GM18870 (cell line): Measurements from ENCODE around the gene OMP.

ENCODE experiments used
- ATAC-seq: cut with Tn5 transposase; IDR thresholded peaks from one replicate; pipeline ENCODE4 v1.9.1; 2021; ENCODE audit warnings: moderate library complexity; ENCODE audit not compliant: unreplicated experiment

The OMP gene

DNA sequence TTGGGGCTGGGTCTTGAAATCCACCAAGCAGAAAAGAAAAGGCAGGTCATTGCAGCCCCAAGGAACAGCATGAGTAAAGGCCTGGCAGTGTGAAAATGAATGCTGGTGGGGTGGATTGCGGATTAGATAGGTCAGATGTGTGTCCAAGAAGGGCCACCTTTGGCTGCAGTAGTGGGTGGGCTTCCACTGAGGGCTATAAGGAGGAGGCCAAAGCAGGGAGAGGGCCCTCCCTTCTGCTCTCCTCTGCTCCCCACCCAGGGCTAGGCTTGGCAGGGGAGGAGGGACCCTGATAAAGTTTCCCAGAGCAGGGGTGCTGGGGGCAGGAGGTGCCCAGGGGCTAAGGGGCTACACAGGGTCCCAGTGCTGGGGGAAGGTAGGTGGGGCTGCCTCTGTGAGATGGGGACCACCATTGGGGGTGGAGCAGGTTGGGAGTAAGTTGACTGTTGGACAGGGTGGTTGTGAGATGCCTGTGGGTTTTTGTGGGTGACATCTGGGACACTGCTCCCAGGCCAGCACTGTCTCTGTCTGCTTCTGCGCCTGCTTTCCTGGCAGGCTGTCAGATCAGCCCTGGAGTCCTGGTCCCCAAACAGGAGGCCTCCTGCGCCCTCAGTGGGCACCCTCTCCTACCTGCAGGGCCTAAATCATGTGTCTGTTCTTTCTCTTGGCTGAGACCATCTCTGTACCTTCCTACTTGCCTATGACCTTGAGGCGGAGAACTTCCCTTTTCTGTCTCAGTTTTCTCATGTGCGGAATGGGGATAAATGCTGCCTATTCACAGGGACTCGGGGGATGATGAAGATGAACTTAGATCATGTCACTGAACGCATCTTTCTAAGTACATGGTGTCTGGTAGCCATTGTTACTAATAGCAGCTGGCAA, 33.9 kb upstream of the OMP start:
- no peak for ATAC-seq

- no peak for ATAC-seq
Observed at GRCh38 chr11:77069336-77069968, 33.2 kb upstream of the OMP start.

- ATAC-seq = no peak
Observed at GRCh38 chr11:77069969-77070582, 32.6 kb upstream of the OMP start.

DNA sequence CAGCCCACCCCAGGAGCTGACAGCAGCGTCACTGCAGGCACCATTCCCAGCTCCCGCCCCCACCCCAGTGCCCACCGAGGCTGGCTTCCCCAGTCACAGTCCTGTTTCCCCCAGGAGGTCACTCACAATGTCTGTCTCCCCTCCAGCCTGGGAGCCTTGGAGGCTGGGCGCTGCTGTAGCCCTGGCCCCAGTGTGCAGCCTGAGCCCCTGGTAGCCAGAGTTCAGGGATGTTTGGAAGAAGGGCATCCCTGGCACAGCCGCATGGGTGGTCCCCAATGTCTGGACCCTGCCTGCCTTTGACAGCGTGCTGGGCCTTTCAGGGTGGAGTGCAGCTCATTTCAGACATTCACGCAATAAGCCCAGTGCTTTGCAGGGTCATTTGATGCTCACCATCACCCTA, 31.6 kb upstream of the OMP start:
- no peak for ATAC-seq

- ATAC-seq = no peak
Observed at GRCh38 chr11:77071671-77072605, 30.7 kb upstream of the OMP start.

- no peak for ATAC-seq
Observed at GRCh38 chr11:77072851-77073327, 29.8 kb upstream of the OMP start.

- no peak for ATAC-seq
Observed at GRCh38 chr11:77073328-77074001, 29.2 kb upstream of the OMP start.

DNA sequence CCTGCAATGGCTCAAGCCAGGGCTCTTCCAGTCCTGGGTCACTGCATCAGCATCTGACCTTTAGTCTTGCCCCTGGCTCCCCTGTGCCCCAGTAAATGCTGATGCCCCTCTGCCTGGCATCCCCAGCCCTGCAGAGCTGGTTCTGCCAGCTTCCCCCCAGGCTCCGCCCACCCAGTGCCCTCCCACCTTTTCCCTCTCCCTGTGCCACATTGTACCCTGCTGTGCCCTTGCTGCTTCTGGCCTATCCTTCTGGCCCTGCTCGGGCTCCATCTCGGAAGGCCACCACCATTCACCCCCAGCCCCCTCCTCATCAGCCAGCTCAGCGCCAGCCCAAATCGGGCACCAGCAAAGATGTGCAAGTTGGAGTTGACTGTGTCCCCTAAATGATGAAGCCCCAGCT, 28.4 kb upstream of the OMP start:
- no peak for ATAC-seq

DNA sequence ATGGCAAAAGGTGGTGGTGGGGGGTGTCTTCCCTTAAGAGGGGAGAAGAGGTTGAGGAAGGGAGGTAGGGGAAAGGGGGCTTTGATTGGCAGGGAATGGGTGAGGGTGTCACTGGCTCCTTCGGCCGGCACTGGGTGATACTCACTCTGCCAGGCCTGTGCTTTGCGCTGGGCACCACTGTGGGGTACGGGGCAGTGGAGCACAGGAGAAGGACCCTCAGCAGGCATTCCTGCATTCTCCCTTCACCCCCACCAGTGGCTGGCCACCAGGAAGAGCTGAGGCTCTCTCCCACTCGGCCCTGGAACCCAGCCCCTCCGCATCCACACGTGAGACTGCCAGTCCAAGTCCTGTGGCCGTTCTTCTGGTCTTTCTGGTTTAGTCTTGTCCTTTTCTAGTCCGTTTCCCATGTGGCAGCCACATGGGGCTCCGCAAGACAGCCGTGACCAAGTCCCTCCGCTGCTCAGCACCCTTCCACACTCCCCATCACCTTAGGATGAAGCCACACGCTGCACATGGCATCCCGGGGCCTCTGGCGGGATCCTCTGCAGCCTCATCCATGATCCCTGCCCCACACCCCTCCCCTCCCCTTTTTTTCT, 27.9 kb upstream of the OMP start:
- ATAC-seq = no peak

GRCh38 chr11:77075425-77075905, 27.2 kb upstream of the OMP start:
- no peak for ATAC-seq

DNA sequence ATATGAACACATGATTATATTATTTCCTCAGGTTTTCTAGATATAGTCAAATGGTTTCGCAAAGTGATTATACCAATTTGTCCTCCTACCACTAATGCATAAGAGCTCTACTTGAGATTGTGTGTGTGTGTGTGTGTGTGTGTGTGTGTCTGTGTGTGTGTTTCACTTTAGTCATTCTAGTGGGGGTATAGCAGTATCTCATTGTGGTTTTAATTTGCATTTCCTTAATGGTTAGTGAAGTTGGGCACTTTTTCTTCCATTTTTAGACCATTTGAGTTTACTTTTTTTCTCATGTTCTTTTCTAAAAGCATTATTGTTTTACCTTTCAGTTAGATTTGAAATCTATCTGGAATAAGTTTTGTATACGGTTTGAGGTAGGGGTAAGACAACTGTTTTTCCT, 23.0 kb upstream of the OMP start:
- no peak for ATAC-seq

DNA sequence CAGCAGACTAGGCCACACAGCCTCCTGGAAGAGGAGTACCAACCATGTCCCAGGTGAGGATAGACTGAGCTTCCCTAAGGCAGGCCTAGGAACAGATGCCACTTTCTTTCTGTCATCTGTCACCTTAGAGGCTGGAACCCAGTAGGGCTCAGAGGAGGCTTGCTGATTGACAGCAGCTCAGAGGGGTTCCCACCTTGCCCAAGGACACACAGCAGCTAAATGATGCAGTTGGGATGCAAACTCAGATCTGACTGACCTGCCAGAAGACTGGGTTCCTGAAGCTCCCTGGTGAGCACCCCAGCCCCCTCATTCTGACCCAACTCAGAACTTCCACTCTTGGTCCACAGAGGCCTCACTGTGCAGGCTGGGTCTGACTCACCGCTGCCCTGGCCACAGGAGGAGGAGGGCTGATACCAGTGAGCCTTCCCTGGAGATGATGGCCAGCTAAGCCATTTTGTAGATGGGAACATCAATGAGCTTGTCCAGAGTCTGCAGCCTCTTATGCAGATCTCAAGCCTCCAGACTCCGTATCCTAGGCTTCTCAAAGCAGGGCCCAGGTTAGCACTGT, 21.9 kb upstream of the OMP start:
- no peak for ATAC-seq

DNA sequence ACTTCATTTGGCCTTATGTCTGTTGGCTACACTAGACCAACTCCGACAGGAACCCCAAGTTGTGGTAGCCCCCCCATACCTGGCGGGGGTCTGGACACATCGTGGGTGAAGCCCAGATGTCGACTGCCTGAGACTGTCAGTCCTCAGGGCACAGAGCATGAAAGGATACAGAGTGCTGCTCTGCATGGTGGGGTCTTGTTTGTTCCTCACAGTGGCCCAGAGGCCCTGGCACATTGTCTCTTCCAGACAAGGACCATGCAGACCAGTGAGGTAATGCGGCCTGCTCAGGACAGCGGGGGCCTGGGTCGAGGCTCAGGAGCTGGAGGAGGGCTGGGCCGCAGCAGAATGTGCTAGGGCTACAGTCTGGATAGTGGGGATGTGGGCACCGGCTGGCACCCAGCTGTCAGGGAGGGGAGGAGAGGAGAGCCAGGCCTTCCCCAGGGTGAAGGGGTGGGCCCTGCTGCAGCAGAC, 21.2 kb upstream of the OMP start:
- ATAC-seq = no peak

GRCh38 chr11:77081976-77082836, 20.4 kb upstream of the OMP start:
- no peak for ATAC-seq

- ATAC-seq = no peak
Observed at GRCh38 chr11:77082838-77083565, 19.6 kb upstream of the OMP start.

DNA sequence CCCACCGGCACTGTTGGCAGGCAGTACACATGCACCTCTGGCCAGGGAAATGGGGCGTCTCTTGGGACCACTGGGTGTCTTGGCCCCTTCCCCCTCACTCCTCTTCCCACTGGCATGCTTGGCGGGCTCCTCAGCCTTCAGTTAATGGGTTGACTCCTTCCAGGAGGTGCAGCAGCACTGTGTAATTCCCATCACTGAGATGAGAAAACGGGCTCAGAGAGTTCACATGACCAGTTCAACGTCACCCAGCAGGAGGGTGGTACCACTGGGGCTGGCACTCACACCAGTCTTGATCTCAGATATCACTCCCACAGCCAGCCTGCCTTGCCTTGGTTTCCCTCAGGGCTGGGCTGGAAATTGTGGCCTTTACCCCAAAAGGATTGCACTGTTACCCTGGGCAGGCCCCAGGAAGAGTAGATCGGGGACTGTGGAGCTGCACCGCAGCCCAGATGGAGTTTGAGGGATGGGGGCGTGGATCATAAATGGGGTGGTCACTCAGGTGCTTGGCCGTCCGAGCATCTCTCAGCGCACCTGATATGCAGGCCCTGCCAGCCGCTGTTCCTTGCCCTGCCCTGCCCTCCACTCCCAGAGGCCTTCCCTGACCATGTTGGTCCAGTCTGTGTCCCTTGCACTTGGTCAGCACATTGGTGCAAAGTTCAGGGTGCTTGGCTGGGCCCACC, 18.9 kb upstream of the OMP start:
- no peak for ATAC-seq

DNA sequence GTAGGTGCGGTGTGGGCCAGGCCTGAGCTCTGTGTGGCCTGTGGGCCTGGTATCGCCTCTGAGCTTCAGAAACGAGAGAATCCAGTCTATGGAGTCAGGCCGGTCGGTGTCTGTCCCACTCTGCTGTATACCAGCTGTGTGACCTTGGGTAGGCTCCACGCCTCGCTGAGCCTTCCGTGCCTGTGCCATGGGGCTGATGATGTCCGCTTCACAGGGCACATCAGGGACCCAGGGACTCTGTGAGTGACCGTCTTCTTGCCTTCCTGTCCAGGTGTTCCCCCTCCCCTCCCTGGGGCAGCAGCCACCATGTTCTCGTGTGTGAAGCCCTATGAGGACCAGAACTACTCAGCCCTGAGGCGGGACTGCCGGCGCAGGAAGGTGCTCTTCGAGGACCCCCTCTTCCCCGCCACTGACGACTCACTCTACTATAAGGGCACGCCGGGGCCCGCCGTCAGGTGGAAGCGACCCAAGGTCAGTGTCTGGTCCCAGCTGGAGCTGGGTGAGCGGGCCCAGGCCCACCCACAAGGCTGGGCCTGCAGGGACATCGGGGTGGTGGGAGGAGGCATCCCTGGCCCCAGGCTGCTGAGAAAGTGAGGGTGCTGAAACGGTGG, 18.0 kb upstream of the OMP start:
- ATAC-seq = no peak
